GM19099 (cell line): Measurements from ENCODE around the gene PRSS21.

Experiments used
- POLR2A ChIP-seq: IDR thresholded peaks from 3 replicates; pipeline ENCODE4 v1.6.1; 2011; ENCODE audit warnings: low read depth; ENCODE audit not compliant: insufficient read length; ENCODE audit errors: extremely low read depth

Gene PRSS21

DNA sequence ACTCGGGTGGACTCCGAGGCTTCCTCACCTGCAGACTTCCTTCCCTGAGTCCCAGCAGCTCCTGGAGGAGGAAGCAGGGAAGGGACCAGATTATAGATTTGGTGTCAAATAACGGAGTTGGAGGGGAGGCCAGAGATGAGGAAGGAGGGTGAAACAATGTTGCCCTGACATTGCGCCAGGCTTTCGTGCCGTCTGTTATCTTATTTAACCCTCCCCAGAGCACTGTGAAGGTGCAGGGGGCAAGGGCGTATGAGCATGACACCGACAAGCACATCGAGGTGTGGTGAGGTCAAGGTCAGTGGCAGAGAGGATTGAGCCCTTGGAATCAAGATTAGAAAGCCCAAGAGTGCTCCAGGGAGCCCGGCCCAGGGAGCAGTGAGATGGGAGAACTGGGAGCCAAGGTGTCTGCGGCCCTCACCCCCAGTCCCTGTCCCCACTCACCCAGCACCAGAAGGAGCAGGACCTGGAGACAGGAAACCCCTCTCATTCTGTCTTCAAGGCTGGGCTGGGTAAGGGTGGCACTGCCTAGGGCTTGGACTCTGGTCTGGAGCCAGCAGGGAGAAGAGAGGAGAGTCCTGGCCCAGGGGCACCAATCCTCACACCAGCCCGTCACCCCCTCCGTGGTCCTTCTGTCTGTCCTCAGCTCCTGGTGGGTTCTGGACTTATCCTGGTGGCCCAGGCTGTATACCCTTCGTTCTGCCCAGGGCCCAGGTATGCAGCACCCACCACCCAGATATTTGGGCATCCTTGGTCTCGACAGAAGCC is 30.8 kb upstream of the PRSS21 start:
- no peak for TF ChIP-seq POLR2A

DNA sequence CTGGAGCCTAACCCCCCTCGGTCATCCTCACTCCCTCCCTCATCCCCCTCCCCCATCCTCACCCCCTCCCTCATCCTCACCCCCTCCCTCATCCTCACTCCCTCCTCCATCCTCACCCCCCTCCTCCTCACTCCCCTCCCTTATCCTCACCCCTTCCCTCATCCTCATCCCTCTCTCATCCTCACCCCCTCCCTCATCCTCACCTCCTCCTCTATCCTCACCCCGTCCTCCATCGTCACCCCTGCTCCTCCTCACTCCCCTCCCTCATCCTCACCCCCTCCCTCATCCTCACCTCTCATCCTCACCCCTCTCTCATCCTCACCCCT is 30.2 kb upstream of the PRSS21 start:
- TF ChIP-seq POLR2A, result no peak

DNA sequence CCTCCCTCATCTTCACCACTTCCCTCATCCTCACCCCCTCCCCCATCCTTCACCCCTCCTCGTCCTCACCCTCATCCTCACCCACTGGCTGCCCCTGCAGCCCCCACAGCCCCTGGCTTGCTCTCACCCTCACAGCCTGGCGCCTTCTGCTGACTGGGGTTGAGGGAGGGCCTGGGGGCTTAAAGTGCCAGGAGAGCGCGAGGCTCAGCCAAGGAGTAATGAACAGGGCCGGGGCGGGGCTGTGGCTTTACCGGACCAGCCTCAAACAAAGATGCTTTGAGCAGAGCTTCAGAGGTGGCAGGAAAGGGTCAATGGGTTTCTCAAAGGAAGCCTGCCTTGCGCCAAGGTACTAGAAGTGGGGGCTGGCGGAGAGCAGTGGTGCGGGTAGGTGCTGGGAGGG is 29.6 kb upstream of the PRSS21 start, which contains the start of gene PRSS33:
Gene PRSS33 (minus strand): TSS at position 155 of the 400 bp plus-strand sequence. CDS start 1,013 bp downstream, outside the sequence.
- TF ChIP-seq POLR2A, result no peak

DNA sequence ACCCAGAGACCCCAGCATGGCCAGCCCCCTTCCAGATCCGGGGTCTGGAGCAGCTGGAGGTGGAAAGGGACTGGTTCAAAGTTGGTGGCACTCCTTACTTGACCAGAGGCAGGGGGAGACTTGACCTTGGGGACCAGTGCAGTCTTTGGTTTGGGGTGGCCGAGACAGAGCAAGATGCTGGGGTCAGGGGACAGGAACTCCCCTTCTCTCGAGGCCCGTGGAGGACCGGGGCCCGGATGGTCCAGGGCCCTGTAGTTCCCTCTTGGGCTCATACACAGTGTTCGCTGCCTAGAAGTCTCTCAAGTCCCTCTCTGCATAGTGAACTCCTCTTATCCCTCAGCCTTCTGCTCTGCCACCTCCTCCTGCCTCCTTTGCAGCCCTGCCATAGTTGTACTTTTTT is 29.1 kb upstream of the PRSS21 start:
- TF ChIP-seq POLR2A, result no peak

DNA sequence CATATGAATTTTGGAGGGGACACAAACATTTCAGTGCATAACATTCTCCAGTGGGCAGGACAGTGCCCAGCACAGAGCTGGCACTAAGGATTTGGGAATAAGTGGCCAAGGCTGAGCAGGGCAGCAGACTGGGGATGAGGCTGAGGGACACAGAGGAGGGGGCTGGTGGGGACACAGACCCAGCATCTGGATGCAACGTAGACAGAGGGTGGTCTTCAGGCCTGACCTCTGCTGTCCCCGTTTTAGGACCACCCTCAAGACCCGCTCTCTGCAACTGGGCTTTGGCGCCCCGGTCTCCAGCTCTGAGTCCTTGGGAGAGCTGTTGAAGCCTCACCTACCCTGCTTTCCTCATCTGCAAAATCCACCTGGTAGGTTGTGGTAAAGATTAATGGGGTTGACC is 26.4 kb upstream of the PRSS21 start:
- no peak for TF ChIP-seq POLR2A

DNA sequence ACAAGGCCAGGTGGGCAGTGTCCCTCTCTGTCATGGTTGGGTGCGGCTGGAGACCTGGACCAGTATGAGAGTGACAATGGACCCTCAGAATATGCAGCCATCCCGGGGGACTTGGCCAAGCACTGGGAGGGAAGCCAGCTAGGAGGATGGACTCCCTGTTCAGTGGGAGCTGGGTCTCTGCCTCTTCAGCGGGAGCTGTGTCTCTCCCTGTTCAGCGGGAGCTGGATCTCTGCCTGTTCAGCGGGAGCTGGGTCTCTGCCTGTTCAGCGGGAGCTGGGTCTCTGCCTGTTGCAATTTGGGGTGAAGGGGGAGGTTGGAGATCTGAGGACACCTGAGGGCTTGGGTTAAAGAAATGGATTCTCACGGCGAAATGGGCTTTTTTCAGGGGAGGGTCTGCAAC is 25.9 kb upstream of the PRSS21 start:
- no peak for TF ChIP-seq POLR2A

DNA sequence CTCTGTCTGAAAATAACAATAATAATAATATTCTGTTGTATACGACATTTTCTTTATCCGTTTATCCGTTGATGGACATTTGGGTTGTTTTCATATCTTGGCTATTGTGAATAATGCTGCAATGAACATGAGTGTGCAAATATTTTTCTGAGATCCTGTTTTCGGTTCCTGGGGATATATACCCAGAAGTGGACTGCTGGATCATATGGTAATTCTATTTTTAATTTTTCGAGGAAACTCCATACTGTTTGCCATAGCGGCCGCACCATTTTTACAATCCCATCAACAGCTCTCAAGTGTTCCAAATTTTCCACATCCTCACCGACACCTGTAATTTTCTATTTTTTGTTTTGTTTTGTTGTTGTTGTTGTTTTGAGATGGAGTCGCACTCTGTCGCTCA is 24.1 kb upstream of the PRSS21 start:
- no peak for TF ChIP-seq POLR2A

DNA sequence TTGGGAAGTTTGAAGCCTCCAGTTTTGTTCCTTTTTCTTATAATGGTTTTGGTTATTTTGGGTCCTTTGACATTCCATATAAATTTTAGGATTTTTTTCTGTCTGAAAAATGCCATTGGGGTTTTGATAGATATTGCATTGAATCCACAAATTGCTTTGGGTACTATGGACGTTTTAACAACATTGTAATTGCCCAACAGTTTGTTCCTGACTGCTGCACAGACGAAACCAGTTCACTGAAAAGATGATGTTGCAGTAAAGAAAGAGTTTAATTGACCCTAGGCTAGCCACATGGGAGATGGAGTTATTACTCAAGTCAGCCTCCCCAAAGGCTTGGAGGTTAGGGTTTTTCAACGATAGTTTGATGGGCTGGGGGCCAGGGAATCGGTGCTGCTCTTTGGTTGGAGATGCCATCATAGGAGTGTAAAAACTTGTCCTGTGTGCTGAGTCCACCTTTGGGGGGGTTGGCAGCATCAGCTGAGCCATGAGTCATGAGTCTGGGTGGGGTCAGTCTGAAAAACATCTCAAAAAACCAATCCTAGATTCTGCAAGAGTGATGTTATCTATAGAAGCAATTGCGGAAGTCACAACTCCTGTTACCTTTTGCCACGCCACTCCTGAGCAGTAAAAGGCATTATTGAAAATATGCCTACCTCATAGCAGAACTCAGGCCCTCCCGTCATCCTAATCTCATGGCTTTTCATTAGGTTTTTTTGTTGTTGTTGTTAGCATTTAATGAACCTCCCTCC is 21.5 kb upstream of the PRSS21 start:
- no peak for TF ChIP-seq POLR2A

DNA sequence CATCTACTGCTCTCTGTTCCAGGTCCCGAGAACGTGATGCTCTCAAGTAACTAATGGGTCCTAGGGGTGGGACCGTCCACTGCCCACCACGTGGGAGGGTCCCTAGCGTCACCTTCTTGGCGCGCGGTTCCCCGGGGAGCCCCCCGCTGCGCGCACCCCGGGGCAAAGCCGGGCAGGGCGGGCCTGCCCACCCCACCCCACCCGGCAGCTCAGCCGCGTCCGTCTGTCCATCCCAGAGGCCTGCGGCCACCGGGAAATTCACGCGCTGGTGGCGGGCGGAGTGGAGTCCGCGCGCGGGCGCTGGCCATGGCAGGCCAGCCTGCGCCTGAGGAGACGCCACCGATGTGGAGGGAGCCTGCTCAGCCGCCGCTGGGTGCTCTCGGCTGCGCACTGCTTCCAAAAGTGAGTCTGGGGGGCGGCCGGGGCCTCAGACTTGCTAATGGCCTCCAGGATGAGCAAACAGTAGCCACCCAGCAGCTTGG is 18.3 kb upstream of the PRSS21 start:
- no peak for TF ChIP-seq POLR2A

DNA sequence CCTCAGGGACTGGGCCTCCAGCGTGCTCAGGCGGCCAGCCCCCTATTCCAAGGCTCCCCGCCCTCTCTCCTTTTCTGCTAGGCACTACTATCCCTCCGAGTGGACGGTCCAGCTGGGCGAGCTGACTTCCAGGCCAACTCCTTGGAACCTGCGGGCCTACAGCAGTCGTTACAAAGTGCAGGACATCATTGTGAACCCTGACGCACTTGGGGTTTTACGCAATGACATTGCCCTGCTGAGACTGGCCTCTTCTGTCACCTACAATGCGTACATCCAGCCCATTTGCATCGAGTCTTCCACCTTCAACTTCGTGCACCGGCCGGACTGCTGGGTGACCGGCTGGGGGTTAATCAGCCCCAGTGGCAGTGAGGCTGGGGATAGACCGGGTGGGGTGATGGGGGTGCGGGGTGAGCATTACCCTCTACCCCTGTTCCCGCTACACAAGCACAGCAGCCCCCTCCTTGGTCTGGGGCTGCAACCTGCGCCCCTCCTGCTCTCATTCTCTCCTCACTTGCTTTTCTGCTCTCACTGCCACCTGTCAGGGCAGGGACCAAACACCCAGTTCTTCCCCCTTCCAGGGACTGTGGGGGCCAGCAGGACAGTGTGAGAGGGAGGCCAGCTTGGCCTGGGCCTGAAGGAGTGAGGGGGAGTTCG is 17.7 kb upstream of the PRSS21 start:
- TF ChIP-seq POLR2A, result no peak

DNA sequence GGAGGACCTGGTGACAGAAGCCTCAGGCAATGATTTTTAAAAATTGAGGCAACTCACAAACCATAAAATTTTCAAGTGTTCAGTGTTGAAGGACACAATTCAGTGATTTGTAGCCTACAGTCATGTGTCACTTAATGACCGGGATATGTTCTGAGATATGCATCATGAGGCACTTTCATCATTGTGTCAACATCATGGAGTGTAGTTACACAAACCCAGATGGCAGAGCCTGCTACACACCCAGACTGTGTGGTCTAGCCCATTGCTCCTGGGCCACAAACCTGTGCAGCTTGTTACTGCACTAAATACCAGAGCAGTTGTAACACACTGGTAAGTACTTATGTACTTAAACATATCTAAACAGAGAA is 17.2 kb upstream of the PRSS21 start:
- TF ChIP-seq POLR2A, result no peak

DNA sequence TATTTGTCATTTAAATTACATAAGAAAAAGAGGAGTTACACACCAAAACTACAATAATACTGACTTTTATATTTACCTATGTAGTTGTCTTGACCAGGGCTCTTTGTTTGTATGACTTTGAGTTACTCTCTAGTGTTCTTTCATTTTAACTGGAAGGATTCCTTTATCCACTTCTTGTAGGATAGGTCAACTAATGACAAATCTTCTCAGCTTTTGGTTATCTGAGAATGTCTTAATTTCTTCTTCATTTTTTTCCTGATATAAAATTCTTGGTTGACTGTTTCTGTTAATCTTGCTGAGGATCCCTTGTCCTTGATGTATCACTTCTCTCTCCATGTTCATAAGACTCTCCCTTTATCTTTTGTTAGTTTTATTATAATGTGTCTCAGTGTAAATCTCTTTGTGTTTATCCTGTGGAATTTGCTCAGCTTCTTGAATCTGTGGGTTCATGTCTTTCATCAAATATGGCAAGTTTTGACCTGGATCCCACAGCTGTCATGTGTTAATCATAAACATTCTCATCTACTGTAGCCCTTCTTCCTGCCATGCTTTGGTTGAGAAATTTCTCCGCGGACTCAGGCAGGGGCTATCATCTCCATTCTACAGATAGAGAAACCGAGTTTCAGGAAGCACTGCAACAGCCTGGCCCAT is 13.4 kb upstream of the PRSS21 start:
- TF ChIP-seq POLR2A, result no peak

DNA sequence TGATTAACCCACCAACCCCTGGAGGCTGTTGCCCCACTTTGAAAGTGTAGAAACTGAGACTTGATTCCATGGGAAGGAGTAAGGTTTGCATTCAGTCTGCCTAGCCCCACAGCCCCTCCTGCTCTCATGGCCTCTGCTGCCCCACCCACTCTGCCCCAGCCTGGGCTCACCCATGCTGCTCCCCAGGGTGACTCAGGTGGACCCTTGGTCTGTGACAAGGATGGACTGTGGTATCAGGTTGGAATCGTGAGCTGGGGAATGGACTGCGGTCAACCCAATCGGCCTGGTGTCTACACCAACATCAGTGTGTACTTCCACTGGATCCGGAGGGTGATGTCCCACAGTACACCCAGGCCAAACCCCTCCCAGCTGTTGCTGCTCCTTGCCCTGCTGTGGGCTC is 12.3 kb upstream of the PRSS21 start:
- no peak for TF ChIP-seq POLR2A

DNA sequence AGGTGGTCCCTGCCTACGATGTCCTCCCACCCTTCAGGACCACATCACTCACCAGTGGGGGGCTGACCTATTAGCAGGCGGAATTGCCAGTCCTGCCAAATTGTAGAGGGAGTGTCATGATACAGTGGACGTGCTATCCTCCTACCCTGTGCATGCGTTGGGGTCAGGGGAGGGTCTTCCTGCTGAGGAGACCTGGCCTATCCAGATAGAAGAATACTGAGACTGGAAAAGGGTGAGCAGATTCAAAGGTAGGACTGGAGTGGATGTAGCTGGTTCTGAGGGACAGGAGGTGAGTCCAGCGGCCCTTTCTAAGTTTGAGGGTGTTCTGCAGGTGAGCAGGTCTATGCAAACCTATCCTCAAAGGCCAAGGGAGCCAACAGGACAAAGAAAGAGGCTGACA is 10.8 kb upstream of the PRSS21 start:
- TF ChIP-seq POLR2A, result no peak

DNA sequence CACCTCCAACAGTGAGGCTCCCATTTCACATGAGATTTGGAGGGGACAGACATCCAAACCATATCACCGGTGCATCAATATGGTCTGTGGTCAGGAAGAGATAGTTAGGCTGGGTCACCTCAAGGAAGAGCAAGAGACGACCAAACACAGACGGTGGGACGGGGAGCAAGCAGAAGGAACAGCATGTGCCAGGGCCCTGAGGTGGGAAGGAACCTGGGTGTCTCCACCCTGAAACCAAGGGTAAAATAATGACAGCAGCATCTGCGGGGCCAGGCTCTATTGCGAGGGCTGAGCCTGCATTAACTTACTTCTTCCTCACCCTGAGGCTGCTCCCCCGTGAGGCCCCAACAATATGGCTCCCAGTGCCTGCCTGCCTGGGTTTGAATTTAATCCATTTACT is 8.9 kb upstream of the PRSS21 start:
- no peak for TF ChIP-seq POLR2A
